Measurements from ENCODE around the gene STAT5B. TPM values are rescaled to one million over a fixed set of nuclear protein-coding genes. Genes with fewer than 3 reads are reported as not detected.

STAT5B gene
- total RNA-seq, 2 experiments from 2014 or later, result 185 to 192 TPM

DNA sequence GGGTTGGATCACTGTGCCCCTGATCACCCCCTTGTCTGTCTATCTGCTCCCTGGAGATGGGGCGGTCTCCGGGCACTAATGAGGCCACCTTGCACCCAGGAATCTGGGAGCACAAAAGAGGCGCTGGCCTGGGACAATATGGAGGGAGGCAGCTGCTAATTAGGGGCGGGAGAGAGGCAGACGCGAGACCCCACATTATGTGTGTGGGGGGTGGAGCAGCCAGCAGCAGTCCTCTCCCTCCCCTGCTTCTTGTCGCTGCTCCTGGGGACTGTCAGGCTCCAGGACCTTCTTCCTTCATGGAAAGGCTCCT is 90.6 kb downstream of the STAT5B start:
- Mint-ChIP-seq H3K4me1 (ENCODE audit: low read depth) (peaks cover 35% of the 10 kb centered on the region), H3K4me3 (no peak overlapping the region), H3K27me3 (ENCODE audit: low read depth) (peaks cover 11% of the 10 kb centered on the region), H3K36me3 (ENCODE audit: low read depth) (peaks cover 2% of the 10 kb centered on the region), H3K27ac (no peak overlapping the region), H3K9me3 (no peaks in the 10 kb centered on the region)
- no peak for DNase-seq
- CTCF ChIA-PET, result interaction anchor here (0.6 to 2.2 kb wide), 3 partner anchors 8 to 227 kb away, joined by 3 to 6 read pairs (median 4); no protein-coding TSS in a partner anchor
- intact Hi-C loops (cut with micrococcal nuclease), result no loop called here

DNA sequence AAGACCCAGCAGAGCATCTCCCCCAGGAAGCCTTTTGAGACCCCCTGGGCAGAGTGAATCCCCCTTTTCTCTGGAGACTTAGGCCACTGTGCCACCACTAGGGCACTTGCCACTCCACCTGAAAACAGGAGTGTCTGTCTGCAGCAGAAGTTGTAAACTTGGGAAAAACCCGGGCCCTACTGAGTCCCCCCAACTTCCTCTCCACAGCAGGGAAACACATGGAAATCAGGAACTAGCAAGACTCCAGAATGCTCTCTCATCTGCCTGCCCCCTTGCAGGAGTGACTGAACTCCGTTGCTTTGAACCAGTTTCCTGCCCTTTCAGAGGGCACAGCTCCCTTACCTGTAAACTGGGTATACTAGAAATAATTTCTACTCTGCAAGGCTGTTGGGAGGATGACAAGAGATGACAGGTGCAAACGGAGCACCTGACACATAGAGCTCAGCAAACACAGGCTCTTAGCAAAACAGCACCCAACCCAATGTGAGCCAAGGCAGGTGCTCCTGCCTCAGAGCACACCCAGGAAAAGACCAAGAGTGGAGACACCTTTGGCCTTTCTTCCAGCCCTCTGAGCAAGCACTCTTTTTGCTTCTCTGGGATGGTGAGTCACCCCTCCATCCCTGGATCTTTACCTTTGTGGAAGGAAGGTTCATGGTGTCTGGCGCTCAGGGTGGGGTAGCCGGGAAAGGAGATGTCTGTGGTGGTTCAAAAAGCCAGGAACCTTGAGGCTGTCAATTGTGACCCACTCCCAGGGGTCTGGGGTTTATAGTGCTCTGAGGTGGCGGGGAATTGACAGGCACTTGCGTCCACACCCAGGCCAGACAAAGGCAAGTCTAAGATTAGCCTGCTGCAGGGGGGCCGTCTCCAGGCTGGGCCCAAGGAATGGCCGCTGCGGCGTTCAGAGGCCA is 91.2 kb downstream of the STAT5B start, which contains the start of gene HCRT:
Gene HCRT, minus strand, starts transcription at position 740 of the 908 bp plus-strand sequence. Its CDS starts 87 bp downstream, at position 653.
- DNase-seq, result no peak
- Mint-ChIP-seq H3K27ac (peak within 1 kb of the TSS; percentile 1), H3K4me1 (ENCODE audit: low read depth) (peaks cover 39% of the 10 kb centered on the region), H3K4me3 (peak within 1 kb of the TSS; percentile 86), H3K27me3 (ENCODE audit: low read depth) (peaks cover 17% of the 10 kb centered on the region), H3K36me3 (ENCODE audit: low read depth) (no peaks in the 10 kb centered on the region), H3K9me3 (no peaks in the 10 kb centered on the region)
- CTCF ChIA-PET, result interaction anchor here (0.6 to 2.2 kb wide), 5 partner anchors 8 to 65 kb away, joined by 3 to 9 read pairs (median 4); partner anchors contain the start of gene GHDC
- intact Hi-C loops (cut with micrococcal nuclease), result loop anchor here (1.0 to 5.0 kb wide), 5 partner anchors 30 to 342 kb away; partner anchors contain the start of gene STAT5A

DNA sequence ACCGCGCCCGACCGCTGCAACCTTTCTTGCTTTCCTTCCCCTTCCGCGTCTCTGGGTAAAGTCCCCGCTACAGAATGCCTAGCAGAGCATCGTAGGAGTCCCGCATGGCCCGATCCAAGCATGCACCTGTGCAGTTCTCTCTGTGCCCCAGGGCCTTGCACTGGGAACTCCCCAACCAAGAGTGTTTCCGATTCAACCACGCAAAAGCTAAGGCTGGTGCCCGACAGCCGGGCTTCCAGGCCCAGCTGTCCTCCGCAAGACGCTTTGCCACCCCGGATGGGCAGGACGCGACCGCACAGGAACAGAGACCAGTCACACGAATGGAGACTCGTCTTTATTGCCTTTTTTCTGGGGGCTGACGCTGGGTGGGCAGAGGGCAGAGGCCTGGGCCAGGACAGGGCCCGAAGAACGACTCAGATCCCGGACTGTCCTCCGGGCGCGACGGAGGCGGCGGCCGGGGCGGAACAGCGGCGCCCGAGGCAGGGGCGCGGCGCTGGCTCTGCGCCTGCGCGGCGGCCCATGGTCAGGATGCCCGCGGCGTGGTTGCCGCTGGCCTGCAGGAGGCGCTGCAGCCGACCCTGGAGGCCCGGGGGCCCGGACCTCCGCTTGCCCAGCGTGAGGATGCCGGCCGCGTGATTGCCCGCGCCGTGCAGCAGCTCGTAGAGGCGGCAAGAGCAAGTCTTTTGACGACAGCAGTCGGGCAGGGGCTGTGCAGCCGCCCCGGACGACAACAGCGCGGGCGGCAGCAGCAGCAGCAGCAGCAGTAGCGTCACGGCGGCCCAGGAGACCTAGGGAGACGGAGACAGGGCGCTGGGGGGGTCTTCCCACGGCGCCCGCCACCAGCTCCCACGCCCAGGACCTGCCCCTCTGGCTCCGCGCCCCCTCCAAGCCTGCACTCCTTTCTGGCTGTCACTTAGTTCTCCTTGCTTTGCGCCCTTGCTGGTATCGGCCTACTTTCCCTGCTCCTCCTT is 92.2 kb downstream of the STAT5B start:
- Mint-ChIP-seq H3K27ac (peak overlapping the region; percentile 70), H3K4me3 (peak overlapping the region; percentile 86), H3K27me3 (ENCODE audit: low read depth) (peaks cover 22% of the 10 kb centered on the region), H3K9me3 (no peaks in the 10 kb centered on the region), H3K36me3 (ENCODE audit: low read depth) (no peaks in the 10 kb centered on the region), H3K4me1 (ENCODE audit: low read depth) (peaks cover 45% of the 10 kb centered on the region)
- DNase-seq, result peak; percentile 77
- intact Hi-C loops (cut with micrococcal nuclease), result loop anchor here (1.0 to 5.0 kb wide), 7 partner anchors 29 to 343 kb away; partner anchors contain the start of gene STAT5A
- CTCF ChIA-PET, result interaction anchor here (0.8 to 2.2 kb wide), 5 partner anchors 10 to 223 kb away, joined by 3 to 9 read pairs (median 4); partner anchors contain the start of gene GHDC

DNA sequence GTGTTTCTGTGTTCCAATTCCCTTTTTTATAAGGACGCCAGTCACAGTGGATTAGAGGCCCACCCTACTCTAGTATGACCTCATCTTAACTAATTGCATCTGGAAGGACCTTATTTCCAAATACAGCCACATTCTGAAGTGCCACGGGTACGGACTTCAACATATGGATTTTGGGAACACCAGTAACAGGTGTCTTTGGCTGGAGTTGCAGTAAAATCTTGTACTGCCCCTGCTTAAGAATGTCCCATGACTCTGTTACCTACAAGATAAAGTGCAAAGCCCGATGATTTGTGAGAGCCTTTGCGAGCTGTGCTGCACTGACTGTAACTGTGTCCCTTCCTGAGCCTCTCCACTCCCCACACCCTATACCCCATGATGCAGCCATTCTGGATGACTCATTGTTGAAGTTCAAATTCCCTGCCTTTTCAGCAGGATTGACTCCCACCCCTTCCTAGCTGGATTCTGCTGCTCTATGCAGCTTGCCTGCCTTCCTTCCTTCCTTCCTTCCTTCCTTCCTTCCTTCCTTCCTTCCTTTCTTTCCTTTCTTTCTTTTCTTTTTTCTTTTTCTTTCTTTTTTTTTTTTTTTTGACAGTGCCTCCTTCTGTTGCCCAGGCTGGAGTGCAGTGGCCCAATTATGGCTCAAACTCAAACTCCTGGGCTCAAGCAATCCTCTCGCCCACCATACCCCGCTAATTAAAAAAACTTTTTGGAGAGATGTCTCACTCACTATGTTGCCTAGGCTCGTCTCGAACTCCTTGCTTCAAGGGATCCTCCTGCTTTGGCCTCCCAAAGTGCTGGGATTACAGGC is 93.1 kb downstream of the STAT5B start:
- H3K9me3 Mint-ChIP-seq, result no peaks in the 10 kb centered on the region
- no peak for DNase-seq
- peak overlapping the region; percentile 70 for H3K27ac Mint-ChIP-seq
- intact Hi-C loops (cut with micrococcal nuclease), result loop anchor here (1.0 to 5.0 kb wide), 5 partner anchors 65 to 344 kb away; partner anchors contain the start of gene STAT5A
- CTCF ChIA-PET, result interaction anchor here (0.8 to 2.2 kb wide), 4 partner anchors 11 to 224 kb away, joined by 3 to 9 read pairs (median 5); partner anchors contain the start of gene GHDC
- peak overlapping the region; percentile 86 for H3K4me3 Mint-ChIP-seq
- H3K36me3 Mint-ChIP-seq (ENCODE audit: low read depth), result no peaks in the 10 kb centered on the region
- peaks cover 48% of the 10 kb centered on the region for H3K4me1 Mint-ChIP-seq (ENCODE audit: low read depth)
- peaks cover 22% of the 10 kb centered on the region for H3K27me3 Mint-ChIP-seq (ENCODE audit: low read depth)

DNA sequence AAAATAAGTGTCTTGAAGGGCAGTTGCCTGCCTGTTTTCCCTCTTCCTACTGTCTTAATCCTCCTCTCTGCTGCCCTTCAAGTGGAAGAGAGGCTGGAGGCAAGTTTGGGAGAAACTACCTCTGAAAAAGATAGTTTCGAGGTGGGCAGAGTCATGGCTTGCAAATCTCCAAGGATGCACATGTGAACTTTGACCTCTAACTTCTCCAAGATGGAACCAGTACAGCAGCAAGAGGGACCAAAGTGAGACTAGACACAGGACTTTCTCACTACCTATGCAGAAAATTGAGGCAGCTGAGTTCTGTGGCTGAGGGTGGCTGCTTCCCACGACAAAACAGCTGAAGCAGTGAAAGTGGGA is 94.4 kb downstream of the STAT5B start:
- no peaks in the 10 kb centered on the region for H3K9me3 Mint-ChIP-seq
- CTCF ChIA-PET, result interaction anchor here (0.6 to 2.7 kb wide), 18 partner anchors 9 to 233 kb away, joined by 3 to 13 read pairs (median 4); partner anchors contain the start of genes DHX58 and GHDC
- intact Hi-C loops (cut with micrococcal nuclease), result loop anchor here (1.0 to 5.0 kb wide), 8 partner anchors 27 to 345 kb away; partner anchors contain the start of genes RAB5C and STAT5A
- no peaks in the 10 kb centered on the region for H3K36me3 Mint-ChIP-seq (ENCODE audit: low read depth)
- H3K4me1 Mint-ChIP-seq (ENCODE audit: low read depth), result peaks cover 48% of the 10 kb centered on the region
- H3K27ac Mint-ChIP-seq, result no peak overlapping the region
- H3K4me3 Mint-ChIP-seq, result peak overlapping the region; percentile 53
- peaks cover 22% of the 10 kb centered on the region for H3K27me3 Mint-ChIP-seq (ENCODE audit: low read depth)
- DNase-seq, result no peak

DNA sequence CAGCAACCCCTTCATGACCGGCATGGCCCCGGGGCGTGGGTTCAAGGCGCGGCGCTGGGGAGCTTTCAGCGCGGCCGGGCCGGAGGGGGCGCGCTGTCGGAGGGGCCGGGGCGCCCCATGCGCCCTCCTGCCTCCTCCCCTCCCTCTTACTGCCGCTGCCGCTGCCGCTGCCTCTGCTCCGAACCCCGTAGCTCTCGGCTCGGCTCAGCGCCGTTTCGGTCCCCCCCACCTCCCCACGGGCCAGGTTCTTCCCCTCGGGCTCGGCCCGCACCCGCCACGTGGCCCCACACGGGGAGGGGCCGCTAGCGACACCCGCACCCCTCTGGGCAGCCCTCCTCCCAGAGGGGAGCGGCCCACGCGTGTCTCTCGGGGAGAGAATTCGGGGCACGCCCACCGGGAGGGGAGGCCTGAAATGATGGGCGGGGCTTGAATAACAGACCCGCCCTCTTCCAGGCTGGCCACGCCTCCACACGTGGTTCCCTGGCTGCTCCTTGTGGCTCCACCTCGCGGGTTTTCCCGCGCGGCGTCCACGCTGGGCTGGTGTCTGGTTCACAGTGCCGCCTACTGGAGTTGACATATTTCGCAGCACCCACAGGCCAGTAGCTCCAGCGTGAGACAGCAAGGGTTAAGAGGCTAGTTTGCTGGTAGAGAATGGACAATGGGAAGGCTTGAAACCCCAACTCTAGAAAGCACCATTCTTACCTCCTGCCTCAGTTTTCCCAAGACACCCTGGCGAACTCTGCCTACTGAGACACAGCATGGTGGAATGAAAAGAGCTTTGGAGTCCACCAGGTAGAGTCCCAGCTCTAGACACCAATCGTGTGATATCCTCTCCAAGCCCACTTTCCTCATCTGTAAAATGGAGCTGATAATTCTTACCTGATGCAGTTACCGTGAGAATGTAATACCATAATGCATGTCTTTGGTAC is 95.0 kb downstream of the STAT5B start, which contains the start of gene KCNH4:
Gene KCNH4, minus strand, starts transcription at position 221 of the 929 bp plus-strand sequence. Its CDS starts 197 bp downstream, at position 24.
- no peaks in the 10 kb centered on the region for H3K9me3 Mint-ChIP-seq
- peak; percentile 91 for DNase-seq
- H3K4me3 Mint-ChIP-seq, result peak within 1 kb of the TSS; percentile 53
- CTCF ChIA-PET, result interaction anchor here (0.6 to 2.7 kb wide), 22 partner anchors 9 to 517 kb away, joined by 3 to 13 read pairs (median 4); partner anchors contain the start of genes DHX58 and GHDC
- intact Hi-C loops (cut with micrococcal nuclease), result loop anchor here (1.0 to 5.0 kb wide), 8 partner anchors 26 to 346 kb away; partner anchors contain the start of genes RAB5C and STAT5A
- peaks cover 48% of the 10 kb centered on the region for H3K4me1 Mint-ChIP-seq (ENCODE audit: low read depth)
- no peaks in the 10 kb centered on the region for H3K36me3 Mint-ChIP-seq (ENCODE audit: low read depth)
- H3K27ac Mint-ChIP-seq, result no peak within 1 kb of the TSS
- H3K27me3 Mint-ChIP-seq (ENCODE audit: low read depth), result peaks cover 22% of the 10 kb centered on the region

DNA sequence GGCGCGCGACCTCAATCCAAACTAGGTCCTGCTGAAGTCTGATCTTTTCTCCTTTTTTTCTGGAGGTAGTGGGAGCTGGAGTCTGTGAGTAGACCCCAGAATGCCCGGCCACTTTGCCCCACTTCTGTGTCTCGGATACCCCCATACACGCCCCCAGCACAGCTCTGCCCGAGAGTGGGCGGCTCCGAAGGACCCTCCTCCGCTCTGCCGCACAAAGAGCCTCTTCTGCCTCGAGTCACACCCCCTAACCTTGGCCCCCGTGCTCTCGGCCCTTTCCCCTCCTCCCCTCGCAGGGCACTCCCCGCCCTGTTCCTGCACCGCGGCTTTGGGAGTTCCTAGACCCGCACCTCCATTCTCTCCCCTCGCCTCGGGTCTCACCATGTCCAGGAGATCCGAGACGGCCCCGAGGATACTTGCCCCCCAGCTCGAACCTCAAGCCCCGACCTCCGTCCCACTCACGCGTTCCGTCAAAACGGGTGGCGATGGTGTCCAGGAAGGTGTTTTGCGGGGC is 95.7 kb downstream of the STAT5B start:
- peaks cover 48% of the 10 kb centered on the region for H3K4me1 Mint-ChIP-seq (ENCODE audit: low read depth)
- CTCF ChIA-PET, result interaction anchor here (0.6 to 2.7 kb wide), 8 partner anchors 17 to 516 kb away, joined by 3 to 11 read pairs (median 4); no protein-coding TSS in a partner anchor
- no peaks in the 10 kb centered on the region for H3K36me3 Mint-ChIP-seq (ENCODE audit: low read depth)
- peaks cover 22% of the 10 kb centered on the region for H3K27me3 Mint-ChIP-seq (ENCODE audit: low read depth)
- H3K9me3 Mint-ChIP-seq, result no peaks in the 10 kb centered on the region
- peak overlapping the region; percentile 51 for H3K4me3 Mint-ChIP-seq
- H3K27ac Mint-ChIP-seq, result no peak overlapping the region
- intact Hi-C loops (cut with micrococcal nuclease), result loop anchor here (2.0 to 5.0 kb wide), 6 partner anchors 26 to 347 kb away; partner anchors contain the start of genes RAB5C and STAT5A
- DNase-seq, result no peak

DNA sequence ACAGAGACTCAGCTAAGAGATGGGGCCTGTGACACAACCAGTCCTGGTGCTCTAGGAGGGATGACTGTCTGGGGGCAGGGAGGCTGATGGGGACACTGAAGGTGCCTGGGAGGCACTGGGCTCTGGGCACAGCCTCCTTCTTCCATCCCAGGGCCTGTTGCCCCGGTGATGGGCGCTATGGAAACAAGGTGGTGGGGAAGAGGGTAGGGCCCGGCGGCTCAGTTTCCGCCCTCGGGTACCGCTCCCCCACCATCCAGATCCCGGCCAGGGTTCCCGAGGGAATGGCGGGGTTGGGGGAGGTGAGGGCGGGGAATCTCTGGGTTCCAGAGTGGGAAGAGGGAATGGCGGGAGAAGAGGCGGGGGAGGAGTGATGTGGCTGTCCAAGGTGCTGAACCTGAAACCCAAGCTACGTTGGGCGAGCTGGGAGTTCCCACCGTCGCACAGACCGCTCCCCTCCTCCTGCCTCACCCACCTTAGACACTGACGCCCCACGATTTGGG is 96.2 kb downstream of the STAT5B start:
- CTCF ChIA-PET, result interaction anchor here (0.6 to 2.7 kb wide), 9 partner anchors 9 to 515 kb away, joined by 3 to 11 read pairs (median 4); no protein-coding TSS in a partner anchor
- Mint-ChIP-seq H3K36me3 (ENCODE audit: low read depth) (no peaks in the 10 kb centered on the region), H3K4me1 (ENCODE audit: low read depth) (peaks cover 46% of the 10 kb centered on the region), H3K27ac (no peak overlapping the region), H3K4me3 (peak overlapping the region; percentile 51), H3K9me3 (no peaks in the 10 kb centered on the region), H3K27me3 (ENCODE audit: low read depth) (peaks cover 22% of the 10 kb centered on the region)
- intact Hi-C loops (cut with micrococcal nuclease), result loop anchor here (2.0 to 5.0 kb wide), 6 partner anchors 25 to 347 kb away; partner anchors contain the start of genes RAB5C and STAT5A
- DNase-seq, result peak; percentile 51

DNA sequence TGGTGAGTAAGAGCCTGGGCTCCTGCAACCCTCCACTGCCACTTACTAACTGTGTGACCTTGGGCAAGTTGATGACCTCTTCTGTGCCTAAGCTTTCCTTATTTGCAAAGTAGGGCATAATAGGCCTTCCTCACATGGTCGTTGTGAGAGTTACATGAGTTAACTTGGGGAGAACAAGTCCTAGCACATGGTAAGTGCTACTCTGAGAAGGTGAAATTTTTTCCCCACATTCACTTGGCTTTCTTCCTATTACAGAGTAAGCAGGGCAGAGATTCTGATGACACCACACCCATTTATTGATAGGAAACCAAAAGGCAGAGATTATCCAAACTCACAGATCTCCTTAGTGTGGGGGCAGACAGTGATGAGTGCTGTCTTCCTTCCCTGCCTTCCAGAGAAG is 96.9 kb downstream of the STAT5B start:
- CTCF ChIA-PET, result interaction anchor here (0.6 to 1.5 kb wide), 6 partner anchors 8 to 416 kb away, joined by 3 to 5 read pairs (median 4); no protein-coding TSS in a partner anchor
- no peak for DNase-seq
- Mint-ChIP-seq H3K36me3 (ENCODE audit: low read depth) (no peaks in the 10 kb centered on the region), H3K9me3 (no peaks in the 10 kb centered on the region), H3K4me1 (ENCODE audit: low read depth) (peaks cover 39% of the 10 kb centered on the region), H3K27me3 (ENCODE audit: low read depth) (peaks cover 22% of the 10 kb centered on the region), H3K27ac (no peak overlapping the region), H3K4me3 (no peak overlapping the region)
- intact Hi-C loops (cut with micrococcal nuclease), result no loop called here

Data from activated naive CD4-positive, alpha-beta T cell treated with anti-CD3 and anti-CD28 coated beads for 36 hours (primary cell).